Choroid plexus epithelial cell (primary cell): ENCODE data around the gene SAMD1.
"Not testable (repeated sequence)": the region's sequence is repeated elsewhere in the genome, so short reads cannot be mapped to it uniquely, and the experiment has no call there.

Experiments
- DNase-seq: peaks from one replicate; pipeline ENCODE4 v3.0.0-alpha.2; 2010; ENCODE audit warnings: low read depth
- H3K4me3 ChIP-seq: 2 replicates; pipeline ENCODE4 v1.5.1; 2011; ENCODE audit warnings: low read depth, mild to moderate bottlenecking, control low read depth, low read length, moderate library complexity
- CTCF ChIP-seq: conservative IDR thresholded peaks from 2 replicates; pipeline ENCODE4 v1.5.1; 2011; ENCODE audit warnings: low read depth, mild to moderate bottlenecking, control low read depth, inconsistent platforms, low read length, moderate library complexity

SAMD1 gene

GRCh38 chr19:14055396-14055795 lies 35.2 kb downstream of the SAMD1 start:
- TF ChIP-seq CTCF = no peak
- no peak for DNase-seq
- no peak overlapping the region for H3K4me3 ChIP-seq

- no peak overlapping the region for H3K4me3 ChIP-seq
- TF ChIP-seq CTCF = no peak
- no peak for DNase-seq
Observed at GRCh38 chr19:14054721-14055120, 35.8 kb downstream of the SAMD1 start.

GRCh38 chr19:14054099-14054498 lies 36.5 kb downstream of the SAMD1 start:
- no peak for DNase-seq
- H3K4me3 ChIP-seq = no peak overlapping the region
- TF ChIP-seq CTCF = no peak

DNA sequence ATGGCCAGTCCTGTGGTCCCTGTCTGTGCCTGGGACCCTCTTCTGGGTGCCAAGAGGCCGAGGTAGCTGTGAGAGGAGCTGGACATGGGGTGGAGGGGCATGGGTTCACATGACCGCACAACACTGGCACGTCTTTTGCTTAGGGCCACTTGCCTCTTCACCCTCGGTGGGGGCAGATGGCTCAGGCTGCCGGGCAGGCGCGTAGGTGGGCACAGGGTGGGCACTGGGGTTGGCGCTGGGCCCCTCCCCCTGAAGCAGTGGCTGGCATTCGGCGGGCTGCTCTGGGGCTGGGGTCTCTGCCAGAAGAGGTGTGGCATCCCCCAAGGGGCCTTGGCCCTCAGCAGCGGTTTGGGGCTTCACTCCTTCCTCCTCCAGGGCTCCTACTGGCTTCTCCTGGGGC lies 37.1 kb downstream of the SAMD1 start:
- no peak for TF ChIP-seq CTCF
- DNase-seq = no peak
- H3K4me3 ChIP-seq = no peak overlapping the region

DNA sequence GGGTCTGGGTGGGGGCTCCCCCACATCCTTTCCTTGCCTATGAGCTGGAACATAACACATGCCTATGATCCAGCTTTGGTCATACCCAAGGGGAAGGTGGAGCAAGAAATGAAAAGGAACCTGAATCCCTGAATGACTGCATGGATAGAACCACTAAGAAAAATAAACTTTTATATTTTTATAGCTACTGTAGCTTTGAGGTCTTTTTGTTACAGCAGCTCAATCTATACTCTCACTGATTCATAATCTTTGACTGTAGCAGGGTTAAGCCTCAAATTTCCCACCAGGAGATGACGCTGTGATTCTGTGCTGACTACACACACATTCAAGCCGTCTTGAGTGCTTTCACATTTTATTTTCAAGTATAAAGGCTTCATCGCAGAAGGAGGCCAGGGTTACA lies 37.5 kb downstream of the SAMD1 start:
- DNase-seq = no peak
- no peak overlapping the region for H3K4me3 ChIP-seq
- no peak for TF ChIP-seq CTCF

DNA sequence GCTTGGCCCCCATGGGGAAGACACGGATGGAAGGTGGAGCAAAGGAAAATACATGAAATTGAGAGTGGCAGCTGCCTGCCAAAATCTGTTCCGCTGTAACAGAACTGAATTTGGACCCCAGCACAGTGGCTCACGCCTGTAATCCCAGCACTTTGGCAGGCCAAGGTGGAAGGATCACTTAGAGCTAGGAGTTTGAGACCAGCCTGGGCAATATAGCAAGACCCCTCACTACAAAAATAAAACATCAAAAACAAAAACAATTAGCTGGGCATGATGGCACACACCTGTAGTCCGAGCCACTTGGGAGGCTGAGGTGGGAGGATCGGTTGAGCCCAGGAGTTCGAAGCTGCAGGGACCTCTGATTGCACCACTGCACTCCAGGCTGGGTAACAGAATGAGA lies 38.1 kb downstream of the SAMD1 start:
- TF ChIP-seq CTCF = no peak

GRCh38 chr19:14051980-14052379 lies 38.6 kb downstream of the SAMD1 start:
- DNase-seq = no peak
- H3K4me3 ChIP-seq = no peak overlapping the region
- TF ChIP-seq CTCF = no peak

More for the DNA sequence above, 38.1 kb downstream of the SAMD1 start:
- H3K4me3 ChIP-seq = no peak overlapping the region
- DNase-seq = no peak

DNA sequence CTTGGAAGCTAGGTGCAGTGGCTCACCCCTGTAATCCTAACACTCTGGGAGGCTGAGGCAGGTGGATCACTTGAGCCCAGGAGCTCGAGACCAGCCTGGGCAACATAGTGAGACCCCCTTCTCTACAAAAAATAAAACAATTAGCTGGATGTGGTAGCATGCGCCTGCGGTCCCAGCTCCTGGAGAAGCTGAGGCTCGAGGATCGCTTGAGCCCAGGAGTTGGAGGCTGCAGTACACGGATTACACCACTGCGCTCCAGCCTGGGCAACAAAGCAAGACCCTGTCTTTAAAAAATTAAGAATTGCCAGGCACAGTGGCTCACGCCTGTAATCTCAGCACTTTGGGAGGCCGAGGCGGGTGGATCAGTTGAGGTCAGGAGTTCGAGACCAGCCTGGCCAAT lies 39.6 kb downstream of the SAMD1 start:
- not testable (repeated sequence) for DNase-seq, H3K4me3 ChIP-seq
